Measurements from ENCODE around the gene CIRBP. TPM values are rescaled to one million over a fixed set of nuclear protein-coding genes. Genes with fewer than 3 reads are reported as not detected.
A peak's percentile ranks its signal among the peaks of the same experiment; 100 is the strongest.

The CIRBP gene
- total and polyA plus RNA-seq, 2 of the 13 experiments (the other 11 are each of a cell fraction or from before 2014, with no cell fraction given), result 133 to 140 TPM

- TF ChIP-seq MLXIP (CRISPR knock-in tag; IDR thresholded peaks at IDR 0.05; ENCODE audit: borderline replicate concordance) (no peak), FUBP1 (CRISPR knock-in tag; IDR thresholded peaks at IDR 0.05; ENCODE audit: borderline replicate concordance) (no peak), ZNF451 (CRISPR knock-in tag; IDR thresholded peaks at IDR 0.05) (no peak), KMT2B (CRISPR knock-in tag; IDR thresholded peaks at IDR 0.05) (peak; percentile 34; the same call in 1 of the 2 replicates), ZNF20 (CRISPR knock-in tag; IDR thresholded peaks at IDR 0.05) (no peak), FOSL1 (CRISPR knock-in tag; IDR thresholded peaks at IDR 0.05; ENCODE audit: borderline replicate concordance) (no peak), RFXAP (CRISPR knock-in tag; IDR thresholded peaks at IDR 0.05; ENCODE audit: borderline replicate concordance) (no peak), ETS1 (CRISPR knock-in tag; IDR thresholded peaks at IDR 0.05) (no peak), ZNF710 (CRISPR knock-in tag; IDR thresholded peaks at IDR 0.05; ENCODE audit: borderline replicate concordance) (peak; percentile 41; the same call in 1 of the 2 replicates), PLRG1 (conservative IDR thresholded peaks at IDR 0.05) (no peak), ZNF207 (IDR thresholded peaks at IDR 0.05; ENCODE audit: borderline replicate concordance) (no peak), SRF (IDR thresholded peaks at IDR 0.05; ENCODE audit: low read depth, low read length) (no peak), NCOA2 (CRISPR knock-in tag; IDR thresholded peaks at IDR 0.05) (no peak), LRRFIP1 (CRISPR knock-in tag; conservative IDR thresholded peaks at IDR 0.05) (no peak), THRA (CRISPR knock-in tag; IDR thresholded peaks at IDR 0.05; ENCODE audit: borderline replicate concordance) (0 out of 2 replicates have a peak, but pooled peaks have one; percentile 43), EHMT2 (IDR thresholded peaks at IDR 0.05; ENCODE audit: borderline replicate concordance, low read depth, low read length) (no peak)
These were observed 35.2 kb downstream of the CIRBP start (continued) for GRCh38 chr19:1304197-1304924.

All from HepG2 (cell line).